GM21390 (cell line): Measurements from ENCODE around the gene PHF21B.
"Not testable (repeated sequence)": the region's sequence is repeated elsewhere in the genome, so short reads cannot be mapped to it uniquely, and the experiment has no call there.

Experiments
- ATAC-seq: cut with Tn5 transposase; IDR thresholded peaks from one replicate; pipeline ENCODE4 v1.9.1; 2021; ENCODE audit not compliant: unreplicated experiment

The PHF21B gene

DNA sequence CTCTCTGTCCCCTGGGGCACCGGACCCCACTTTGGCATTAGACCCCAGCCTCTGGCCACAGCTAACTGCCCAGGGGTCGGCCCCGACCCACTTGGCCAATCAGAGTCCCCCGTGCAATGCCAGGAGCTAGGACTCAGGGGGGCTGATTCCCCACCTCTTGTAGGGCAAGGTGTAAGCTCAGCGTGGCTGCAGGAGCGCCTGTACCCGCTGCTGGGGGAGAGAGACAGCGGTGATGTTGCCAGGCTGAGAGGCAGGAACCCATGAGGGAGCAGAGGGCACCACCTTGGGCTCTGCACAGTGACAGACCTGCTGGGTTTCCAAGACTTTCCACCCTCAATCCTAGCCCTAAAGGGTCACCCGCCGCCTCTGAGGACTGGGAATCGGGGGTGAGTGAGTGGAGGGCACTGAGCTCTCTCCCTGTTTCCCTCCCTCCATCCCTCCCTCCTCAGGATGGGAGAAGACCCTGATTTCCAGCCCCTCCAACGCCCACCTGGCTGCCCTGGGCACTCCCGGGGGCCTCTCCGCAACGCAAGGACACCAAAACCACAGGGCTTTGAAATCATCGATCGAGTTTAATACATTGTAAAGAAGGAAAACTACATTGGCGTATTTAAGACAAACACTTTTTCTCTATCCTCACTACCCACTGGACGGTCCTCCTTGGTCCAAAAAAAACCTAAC, 129.1 kb downstream of the PHF21B start:
- ATAC-seq: no peak

DNA sequence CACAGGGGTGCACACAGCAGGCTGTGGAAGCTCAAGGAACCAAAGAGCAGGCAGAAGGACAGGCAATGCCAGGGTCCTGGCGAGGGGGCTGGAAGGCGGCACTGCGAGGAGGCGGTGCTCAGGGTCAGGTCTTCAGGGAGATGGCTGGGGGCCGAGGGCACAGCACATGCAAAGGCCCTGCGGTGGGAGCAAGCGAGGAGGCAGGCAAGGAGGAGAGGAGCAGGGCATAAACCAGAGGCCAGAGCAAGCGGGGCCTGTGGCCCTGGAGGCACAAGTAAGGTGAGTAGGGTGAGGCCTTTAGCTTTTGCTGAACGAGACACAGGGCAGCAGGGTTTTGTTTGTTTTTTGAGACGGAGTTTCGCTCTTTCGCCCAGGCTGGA, 130.5 kb downstream of the PHF21B start:
- no peak for ATAC-seq

DNA sequence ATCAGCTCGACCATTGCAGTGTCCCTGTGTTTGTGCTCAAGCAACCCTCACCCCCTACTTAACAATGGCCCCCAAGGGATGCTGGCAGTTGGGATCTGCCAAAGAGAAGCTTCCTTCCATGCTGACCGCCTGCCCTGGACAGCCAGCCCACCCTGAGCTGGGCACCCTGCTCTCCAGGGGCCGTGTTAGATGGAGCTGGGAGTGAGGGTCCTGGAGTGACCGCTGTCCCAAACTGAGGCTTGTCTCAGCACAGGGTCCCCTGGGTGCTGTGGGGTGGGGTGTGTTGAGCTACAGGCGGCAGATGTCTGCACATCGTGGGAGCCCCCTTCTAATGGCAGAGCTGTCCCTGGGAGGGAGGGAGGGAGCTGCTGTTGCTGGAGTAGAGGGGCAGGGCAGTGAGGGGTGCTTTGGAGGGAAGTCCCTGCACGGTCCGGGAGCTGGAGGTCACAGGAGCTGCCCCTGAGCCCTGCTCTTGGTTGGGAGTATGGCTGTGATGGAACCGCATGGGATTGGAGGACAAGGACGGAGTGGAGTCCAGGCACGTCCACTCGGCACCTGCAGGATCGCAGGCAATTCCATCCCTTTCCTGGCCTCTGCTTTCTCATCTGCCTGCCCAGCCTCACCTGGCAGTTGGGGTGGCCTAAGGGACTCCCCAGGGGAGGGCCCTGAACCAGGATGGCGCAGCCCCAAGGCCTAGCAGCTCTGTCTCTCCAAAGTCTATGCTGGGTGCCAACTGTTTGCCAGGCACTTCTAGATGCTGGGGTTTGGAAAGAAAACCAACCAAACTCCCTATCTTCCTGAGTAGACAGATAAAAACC, 131.1 kb downstream of the PHF21B start:
- no peak for ATAC-seq

DNA sequence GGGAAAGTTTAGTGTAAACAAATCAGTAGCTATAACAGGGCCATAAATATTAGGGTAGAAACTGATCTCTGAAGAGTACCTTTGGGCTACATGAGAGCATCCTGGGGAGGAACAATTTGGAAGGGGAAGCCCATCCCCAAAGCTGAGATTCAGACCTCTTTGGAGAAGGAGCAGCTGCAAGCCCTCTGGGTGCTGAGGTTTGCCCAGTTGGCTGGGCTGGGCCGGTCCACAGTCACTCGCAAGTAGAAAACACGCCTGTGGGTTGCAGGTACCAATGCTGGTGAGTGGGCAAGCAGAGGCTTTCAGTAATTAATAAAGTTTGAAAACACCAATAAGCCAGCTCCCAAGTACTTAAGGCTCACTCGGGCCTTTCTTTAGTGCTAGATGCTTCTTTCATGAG, 132.9 kb downstream of the PHF21B start:
- ATAC-seq: no peak

DNA sequence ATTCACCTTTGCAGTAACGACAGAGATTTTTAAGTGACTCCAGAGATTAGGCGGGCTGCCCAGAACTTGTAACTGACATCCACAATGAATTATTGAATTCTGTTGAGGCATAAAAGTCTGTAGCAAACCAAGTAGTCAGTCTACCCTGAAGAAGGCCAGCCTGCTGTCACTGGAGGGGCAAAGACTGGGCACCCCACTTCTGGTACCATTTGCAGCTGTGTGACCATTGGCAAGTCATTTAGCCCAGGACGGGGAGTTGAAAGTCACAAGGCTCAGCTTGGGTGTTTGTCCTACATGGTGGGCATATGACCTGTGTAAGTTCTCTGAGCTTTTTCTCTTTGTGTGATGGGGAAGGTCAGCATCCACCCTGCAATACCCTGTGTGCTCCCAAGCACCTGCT, 138.0 kb downstream of the PHF21B start:
- ATAC-seq: no peak

DNA sequence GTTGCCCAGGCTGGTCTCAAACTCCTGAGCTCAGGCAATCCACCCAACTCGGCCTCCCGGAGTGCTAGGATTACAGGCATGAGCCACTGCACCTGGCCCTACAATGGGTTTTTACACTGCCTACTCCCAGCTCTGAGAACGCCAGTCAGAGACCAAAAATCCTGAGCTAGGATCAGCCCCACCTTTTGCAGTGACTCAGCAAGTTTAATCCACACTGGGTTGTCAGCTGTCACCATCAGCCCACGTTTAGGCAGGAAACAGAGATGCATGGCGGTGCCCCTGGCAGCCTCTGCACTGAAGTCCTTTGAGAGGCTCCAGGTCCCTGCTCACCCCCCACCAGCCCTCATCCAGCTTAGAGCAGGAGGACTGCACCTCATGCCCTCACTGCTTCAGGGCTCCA, 139.8 kb downstream of the PHF21B start:
- no peak for ATAC-seq

DNA sequence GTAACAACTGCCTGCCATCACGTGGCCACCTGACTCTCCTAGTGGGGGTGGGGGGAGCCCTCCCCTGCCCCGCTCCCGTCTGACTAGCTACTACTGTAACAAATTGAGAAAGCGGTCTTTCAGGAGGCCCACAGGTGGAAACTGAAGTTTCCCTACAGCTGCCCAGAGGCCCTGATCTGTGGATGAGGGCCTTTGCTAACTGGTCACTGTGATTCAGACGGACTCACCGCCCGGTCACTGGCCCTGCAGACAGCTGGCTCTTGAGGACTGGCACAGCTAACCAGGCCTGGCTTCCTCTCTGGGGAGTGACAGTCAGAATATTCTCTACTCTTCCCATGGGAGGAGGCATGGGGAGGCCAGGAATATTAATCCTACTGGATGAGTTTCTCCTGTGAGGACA, 140.6 kb downstream of the PHF21B start:
- no peak for ATAC-seq

DNA sequence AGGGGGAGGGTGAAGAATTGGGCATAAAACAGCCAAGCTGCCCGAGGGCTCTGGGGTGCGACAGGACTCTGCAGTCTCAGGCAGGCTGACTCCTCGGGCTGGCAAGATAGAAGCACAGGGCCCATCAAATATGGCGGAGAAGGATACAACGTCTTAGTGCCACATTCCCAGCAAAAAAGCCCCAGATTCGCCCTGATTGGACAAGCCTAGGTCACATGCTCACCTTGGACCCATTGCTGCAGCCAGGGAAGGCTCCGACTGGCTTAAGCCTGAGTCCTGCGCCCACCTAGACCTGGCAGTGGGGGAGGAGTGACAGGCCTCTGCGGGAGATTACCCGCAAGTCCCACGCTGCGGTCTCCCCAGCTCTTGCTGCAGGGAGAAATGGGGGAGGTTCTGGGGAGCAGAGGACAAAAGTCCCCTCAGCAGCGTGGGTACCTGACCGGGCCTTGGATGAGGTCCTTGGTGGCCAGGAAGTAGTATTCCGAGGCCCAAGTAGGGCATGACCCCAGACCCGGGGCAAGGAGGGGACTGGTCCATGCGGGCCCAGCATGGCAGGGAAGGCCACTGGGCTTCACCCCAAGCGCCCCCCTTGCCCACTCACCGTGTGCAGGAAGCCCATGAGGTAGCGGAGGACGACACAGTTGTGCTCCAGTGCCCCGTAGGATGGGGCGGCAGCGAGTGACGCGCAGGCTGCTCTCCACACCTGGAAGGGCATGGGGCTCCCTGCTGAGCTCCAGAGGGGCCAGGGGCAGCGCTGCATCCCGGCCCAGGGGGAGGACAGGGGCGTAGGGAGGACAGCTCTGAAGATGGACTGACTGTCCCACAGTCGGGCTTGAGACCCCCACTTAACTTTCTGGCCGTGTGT, 144.4 kb downstream of the PHF21B start:
- no peak for ATAC-seq

DNA sequence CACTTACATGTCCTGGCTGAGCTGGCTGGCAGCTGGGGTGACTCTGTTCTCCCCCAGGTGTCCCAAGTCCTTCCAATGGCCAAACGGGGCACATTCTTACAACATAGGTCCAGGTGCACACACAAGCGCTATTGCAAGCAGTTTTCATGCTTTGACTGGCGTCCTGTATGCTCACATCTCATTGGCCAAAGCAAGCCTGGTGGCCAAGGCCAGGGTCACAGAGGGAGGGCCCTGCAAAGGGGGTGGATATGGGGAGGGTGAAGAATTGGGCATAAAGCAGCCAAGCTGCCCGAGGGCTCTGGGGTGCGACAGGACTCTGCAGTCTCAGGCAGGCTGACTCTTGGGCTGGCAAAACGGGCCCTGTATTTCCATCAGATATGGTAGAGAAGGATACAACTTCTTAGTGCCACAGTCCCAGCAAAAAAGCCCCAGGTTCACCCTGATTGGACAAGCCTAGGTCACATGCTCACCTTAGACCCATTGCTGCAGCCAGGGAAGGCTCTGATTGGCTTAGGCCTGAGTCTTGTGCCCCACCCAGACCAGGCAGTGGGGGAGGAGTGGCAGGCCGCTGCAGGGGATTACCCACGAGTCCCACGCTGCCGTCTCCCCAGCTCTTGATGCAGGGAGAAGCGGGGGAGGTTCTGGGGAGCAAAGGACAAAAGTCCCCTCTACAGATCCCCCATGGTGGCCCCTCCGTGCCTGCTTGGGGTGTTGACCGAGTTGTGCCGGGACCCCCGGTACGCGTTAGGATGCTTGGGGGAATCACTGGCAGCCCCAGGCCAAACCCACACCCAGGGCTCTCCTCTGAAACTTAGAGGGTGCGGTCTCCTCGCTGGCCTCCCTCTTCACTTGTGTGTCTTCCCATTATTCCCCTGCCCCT, 146.6 kb downstream of the PHF21B start:
- no peak for ATAC-seq

DNA sequence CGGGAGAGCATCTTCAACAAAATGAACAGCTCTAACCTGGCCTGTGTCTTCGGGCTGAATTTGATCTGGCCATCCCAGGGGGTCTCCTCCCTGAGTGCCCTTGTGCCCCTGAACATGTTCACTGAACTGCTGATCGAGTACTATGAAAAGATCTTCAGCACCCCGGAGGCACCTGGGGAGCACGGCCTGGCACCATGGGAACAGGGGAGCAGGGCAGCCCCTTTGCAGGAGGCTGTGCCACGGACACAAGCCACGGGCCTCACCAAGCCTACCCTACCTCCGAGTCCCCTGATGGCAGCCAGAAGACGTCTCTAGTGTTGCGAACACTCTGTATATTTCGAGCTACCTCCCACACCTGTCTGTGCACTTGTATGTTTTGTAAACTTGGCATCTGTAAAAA, 147.5 kb downstream of the PHF21B start:
- no peak for ATAC-seq

DNA sequence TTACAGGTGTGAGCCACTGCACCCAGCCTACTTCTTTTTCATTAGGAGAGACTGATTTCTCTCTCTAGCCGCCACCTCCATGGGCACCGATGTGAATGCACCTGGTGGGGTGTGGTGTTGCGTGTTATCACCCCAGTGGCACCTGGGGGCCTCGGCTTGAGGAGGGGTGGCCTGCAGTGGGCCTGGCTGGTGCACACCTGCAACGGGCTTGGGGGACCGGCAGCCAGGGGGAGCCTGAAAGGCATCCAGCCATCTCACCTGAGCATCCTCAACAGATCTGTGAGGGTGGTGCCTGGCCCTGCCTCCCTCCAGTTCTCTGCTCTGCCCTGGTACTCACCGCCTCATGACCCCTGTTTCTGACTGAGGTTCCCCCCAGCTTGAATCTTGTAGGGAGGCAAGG, 148.6 kb downstream of the PHF21B start:
- ATAC-seq: no peak

DNA sequence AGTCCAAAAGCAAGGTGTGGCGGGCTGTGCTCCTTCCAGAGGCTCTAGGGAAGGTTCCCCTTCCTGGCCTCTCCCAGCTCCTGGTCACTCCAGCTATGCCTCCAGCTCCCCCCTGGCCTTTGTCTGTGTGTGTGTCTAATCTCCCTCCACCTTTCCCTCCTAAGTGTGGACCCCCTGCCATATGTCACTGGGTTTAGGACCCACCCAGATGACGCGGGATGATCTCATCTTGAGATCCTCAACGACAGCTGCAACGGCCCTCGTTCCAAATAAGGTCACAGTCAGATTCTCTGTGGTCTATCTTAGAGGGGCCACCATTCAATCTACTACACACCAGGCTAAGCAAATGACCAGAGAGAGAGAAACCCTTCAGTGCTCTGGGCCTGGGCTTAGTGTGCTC, 149.5 kb downstream of the PHF21B start:
- ATAC-seq: no peak

DNA sequence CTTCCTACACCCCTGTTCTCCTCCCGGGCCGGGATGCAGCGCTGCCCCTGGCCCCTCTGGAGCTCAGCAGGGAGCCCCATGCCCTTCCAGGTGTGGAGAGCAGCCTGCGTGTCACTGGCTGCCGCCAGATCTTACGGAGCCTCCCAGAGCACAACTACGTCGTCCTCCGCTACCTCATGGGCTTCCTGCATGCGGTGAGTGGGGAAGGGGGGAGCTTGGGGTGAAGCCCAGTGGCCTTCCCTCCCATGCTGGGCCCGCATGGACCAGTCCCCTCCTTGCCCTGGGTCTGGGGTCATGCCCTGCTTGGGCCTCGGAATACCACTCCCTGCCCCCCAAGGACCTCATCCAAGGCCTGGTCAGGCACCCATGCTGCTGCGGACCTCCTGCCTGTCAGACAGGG, 150.2 kb downstream of the PHF21B start:
- no peak for ATAC-seq

DNA sequence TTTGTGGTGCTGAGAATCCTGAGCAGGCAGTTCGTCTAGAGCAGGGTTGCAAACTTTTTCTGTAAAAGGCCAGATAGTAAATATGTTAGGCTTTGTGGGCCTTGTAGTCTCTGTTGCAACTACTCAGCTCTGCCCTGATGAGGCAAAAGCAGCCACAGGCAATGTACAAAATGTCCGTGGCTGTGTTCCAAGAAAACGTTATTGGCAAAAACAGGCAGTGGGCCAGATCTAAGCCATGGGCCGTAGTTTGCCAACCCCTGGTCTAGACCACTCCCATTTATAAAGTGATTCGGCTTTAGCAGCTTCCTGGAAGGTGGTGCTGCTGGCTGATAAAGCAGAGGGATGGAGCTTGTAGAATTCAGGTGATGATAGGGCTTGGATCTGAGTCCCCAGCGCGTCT, 151.0 kb downstream of the PHF21B start:
- not testable (repeated sequence) for ATAC-seq

DNA sequence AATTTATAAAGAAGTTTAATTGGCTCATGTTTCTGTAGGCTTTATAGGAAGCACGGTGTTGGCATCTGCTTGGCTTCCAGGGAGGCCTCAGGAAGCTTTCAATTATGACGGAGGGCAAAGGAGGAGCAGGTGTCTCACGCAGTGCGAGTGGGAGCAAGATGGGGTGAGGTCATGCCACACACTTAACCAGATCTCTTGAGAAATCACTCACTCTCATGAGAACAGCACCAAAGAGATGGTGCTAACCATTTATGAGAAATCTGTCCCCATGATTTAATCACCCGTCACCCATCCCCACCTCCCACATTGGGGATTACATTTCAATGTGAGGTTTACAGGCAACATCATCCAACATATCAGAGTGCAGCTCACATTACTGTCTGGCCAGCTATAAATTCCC, 153.9 kb downstream of the PHF21B start:
- no peak for ATAC-seq

DNA sequence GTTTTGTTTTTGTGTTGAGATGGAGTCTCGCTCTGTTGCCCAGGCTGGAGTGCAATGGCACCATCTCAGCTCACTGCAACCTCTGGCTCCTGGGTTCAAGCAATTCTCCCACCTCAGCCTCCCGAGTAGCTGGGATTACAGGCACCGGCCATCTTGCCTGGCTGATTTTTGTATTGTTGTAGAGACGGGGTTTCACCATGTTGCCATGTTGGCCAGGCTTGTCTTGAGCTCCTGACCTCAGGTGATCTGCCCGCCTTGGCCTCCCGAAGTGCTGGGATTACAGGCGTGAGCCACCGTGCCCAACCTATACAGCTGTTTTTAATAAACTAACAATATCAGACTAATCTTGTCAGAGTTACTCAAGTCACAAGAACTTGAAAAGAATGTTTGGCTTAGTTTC, 155.2 kb downstream of the PHF21B start:
- not testable (repeated sequence) for ATAC-seq

DNA sequence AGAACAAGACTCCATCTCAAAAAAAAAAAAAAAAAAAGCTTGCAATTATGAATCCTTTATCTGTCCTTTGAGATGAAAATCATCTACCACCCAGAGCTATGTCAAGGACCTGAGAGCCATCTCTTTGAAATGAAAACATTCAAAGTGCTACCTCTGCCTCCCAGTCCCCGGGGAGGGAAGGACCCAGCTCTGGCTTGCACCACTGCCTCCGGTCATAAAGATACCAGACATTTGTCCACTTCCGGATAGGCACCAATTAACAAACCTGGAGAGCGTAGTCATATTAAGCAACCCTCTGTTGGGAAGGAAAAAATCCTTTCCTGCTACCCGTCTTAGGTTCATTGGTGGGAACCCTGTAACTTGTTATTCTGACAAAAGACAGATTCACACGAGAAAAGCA, 158.9 kb downstream of the PHF21B start:
- ATAC-seq: no peak

DNA sequence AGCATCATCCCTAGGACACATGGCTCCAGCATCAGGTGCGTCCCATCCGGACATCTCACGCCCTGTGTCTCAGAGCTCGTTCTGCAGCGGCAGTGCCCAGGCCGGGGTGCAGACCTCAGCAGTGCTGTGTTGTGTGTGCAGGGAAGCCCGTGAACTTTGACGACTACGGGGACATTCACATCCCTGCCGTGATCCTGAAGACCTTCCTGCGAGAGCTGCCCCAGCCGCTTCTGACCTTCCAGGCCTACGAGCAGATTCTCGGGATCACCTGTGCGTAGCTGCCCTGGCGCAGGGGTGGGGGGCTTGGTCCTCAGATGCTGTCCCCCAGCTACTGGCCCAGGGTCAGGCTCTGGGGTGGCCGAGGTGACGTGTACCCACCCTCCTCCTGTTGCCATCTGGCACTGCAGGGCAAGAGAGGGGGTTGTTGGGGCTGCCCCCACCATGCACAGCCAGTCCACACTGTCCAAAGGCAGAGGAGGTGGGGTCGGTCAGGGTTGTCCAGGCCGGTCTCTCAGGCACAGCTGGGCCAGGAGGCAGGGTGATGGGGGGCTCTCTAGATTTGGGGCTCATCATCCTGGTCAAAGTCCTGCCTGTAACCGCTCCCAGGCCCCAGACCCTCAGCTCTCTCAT, 160.9 kb downstream of the PHF21B start:
- no peak for ATAC-seq

DNA sequence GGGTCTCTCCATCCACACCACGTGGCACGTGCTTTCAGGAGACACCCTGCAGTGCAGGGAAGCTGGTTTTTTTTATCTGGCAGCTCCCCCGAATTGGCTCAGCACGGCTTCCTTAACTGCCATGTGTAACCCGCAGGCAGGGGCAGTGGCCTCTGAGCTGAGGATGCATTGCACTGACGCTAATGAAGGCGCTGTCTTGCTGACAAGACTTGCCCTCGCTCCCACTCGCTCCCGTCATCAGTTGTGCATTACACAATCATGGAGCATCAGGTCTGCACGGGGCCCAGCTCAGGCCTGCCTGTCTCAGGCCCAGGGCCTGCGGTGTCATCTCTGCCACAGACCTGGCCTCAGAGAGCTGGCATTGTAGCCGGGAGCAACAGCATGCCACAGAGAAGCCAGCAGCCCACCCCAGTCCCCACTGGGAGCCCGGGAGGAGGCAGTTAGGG, 161.5 kb downstream of the PHF21B start:
- ATAC-seq: no peak

DNA sequence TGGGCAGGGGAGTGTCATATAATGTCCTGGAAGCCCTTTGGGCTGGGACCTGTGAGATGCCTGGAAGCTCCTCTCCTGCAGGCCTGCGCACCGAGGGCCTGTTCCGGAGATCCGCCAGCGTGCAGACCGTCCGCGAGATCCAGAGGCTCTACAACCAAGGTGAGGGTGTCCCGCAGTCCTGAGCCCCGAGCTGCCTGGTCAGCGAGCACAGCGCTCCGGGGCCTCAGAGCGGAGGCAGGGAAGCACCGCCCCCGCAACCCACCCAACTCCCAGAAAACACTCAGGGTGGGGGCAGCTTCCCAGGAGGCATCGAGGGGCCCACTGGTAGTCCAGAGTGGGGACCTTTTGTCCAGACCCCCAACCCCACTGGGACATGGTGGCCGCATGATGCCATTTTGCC, 161.9 kb downstream of the PHF21B start:
- ATAC-seq: no peak
